GM06990 (cell line): ENCODE results near the gene MTG2.

Experiments
- DNase-seq: peaks from one replicate; pipeline ENCODE4 v3.0.0-alpha.2; 2011; ENCODE audit not compliant: insufficient read length; ENCODE audit errors: extremely low read depth
- H3K27me3 ChIP-seq: replicated peaks from 2 replicates; pipeline ENCODE4 v1.6.0; 2011; ENCODE audit warnings: low read length; ENCODE audit not compliant: control insufficient read depth, insufficient read depth
- H3K36me3 ChIP-seq: 2 replicates; pipeline ENCODE4 v1.5.1; 2011; ENCODE audit warnings: low read length; ENCODE audit not compliant: control insufficient read depth, insufficient read depth
- H3K4me3 ChIP-seq: replicated peaks from 2 replicates; pipeline ENCODE4 v1.5.1; 2011; ENCODE audit warnings: low read depth, mild to moderate bottlenecking, control low read depth, low read length
- CTCF ChIP-seq: IDR thresholded peaks from 2 replicates; pipeline ENCODE4 v1.5.1; 2011; ENCODE audit warnings: low read length, control low read depth, mild to moderate bottlenecking, inconsistent platforms; ENCODE audit not compliant: insufficient read depth, poor library complexity, severe bottlenecking

The MTG2 gene

GRCh38 chr20:62208061-62208794, 25.4 kb downstream of the MTG2 start:
- Histone ChIP-seq H3K36me3 (no peaks in the 10 kb centered on the region; the same call in 1 of the 2 replicates), H3K4me3 (no peak overlapping the region), H3K27me3 (no peaks in the 10 kb centered on the region)
- no peak for TF ChIP-seq CTCF
- no peak for DNase-seq

GRCh38 chr20:62208795-62209755, 26.2 kb downstream of the MTG2 start:
- no peaks in the 10 kb centered on the region; the same call in 1 of the 2 replicates for H3K36me3 ChIP-seq
- no peak for TF ChIP-seq CTCF
- H3K27me3 ChIP-seq, result no peaks in the 10 kb centered on the region
- no peak overlapping the region for H3K4me3 ChIP-seq
- DNase-seq, result no peak

GRCh38 chr20:62209850-62210495, 27.1 kb downstream of the MTG2 start:
- no peak for TF ChIP-seq CTCF
- no peaks in the 10 kb centered on the region; the same call in 1 of the 2 replicates for H3K36me3 ChIP-seq
- DNase-seq, result no peak
- no peak overlapping the region for H3K4me3 ChIP-seq
- H3K27me3 ChIP-seq, result no peaks in the 10 kb centered on the region

GRCh38 chr20:62210496-62210855, 27.6 kb downstream of the MTG2 start:
- H3K36me3 ChIP-seq, result no peaks in the 10 kb centered on the region; the same call in 1 of the 2 replicates
- DNase-seq, result no peak
- H3K4me3 ChIP-seq, result no peak overlapping the region
- TF ChIP-seq CTCF, result no peak
- H3K27me3 ChIP-seq, result no peaks in the 10 kb centered on the region

GRCh38 chr20:62211216-62211615, 28.4 kb downstream of the MTG2 start:
- no peak for TF ChIP-seq CTCF
- Histone ChIP-seq H3K36me3 (no peaks in the 10 kb centered on the region; the same call in 1 of the 2 replicates), H3K27me3 (no peaks in the 10 kb centered on the region), H3K4me3 (no peak overlapping the region)
- DNase-seq, result no peak
